Lower leg skin (tissue), 4 donors: Measurements from ENCODE around the gene DUS2. TPM values are rescaled to one million over a fixed set of nuclear protein-coding genes. Genes with fewer than 3 reads are reported as not detected.
"Not testable (repeated sequence)": the region's sequence is repeated elsewhere in the genome, so short reads cannot be mapped to it uniquely, and the experiment has no call there.

Experiments used
- DNase-seq, 2 donors: peaks; one replicate each; pipeline ENCODE4 v3.0.0-alpha.2; 2019; ENCODE audit warnings: low spot score in 2 of 2
- H3K4me3 ChIP-seq: fragments of 200-600 bp; sonication (generic); 2 replicates; pipeline ENCODE4 v1.5.1; 2017; ENCODE audit warnings: mild to moderate bottlenecking, low read depth; ENCODE audit not compliant: poor library complexity, severe bottlenecking
- CTCF ChIP-seq, 3 donors: fragments of 450-650 bp; IDR thresholded peaks; one replicate each; pipeline ENCODE4 v1.5.1; 2016; ENCODE audit warnings: antibody characterized with exemption in 3 of 3, mild to moderate bottlenecking in 3 of 3, moderate library complexity in 2 of 3
- POLR2A ChIP-seq, 2 donors: fragments of 450-650 bp; IDR thresholded peaks; one replicate each; pipeline ENCODE4 v1.6.1; 2016 to 2017; ENCODE audit warnings: antibody characterized with exemption in 2 of 2, mild to moderate bottlenecking in 1 of 2, moderate library complexity in 1 of 2
- WGBS, 2 donors: methylation state at CpG; one replicate each; pipeline ENCODE4 v1.1.5; 2018; 5-methylcytosine and 5-hydroxymethylcytosine counted together
- intact Hi-C: fragments of 100-400 bp; cut with DNase I; formaldehyde crosslinking; loops from one replicate; pipeline ENCODE4 v1.15.0; 2023; ENCODE audit warnings: low total_unique reads
- total RNA-seq, 4 donors: library from RNA; depleted of rRNA; stranded (reverse); fragments of >200 nt; gene quantifications; one replicate each; pipeline ENCODE4 v1.1.0, GENCODE V29; 2016

The DUS2 gene
- total RNA-seq, 4 donors from 2014 or later: 13.7 to 24.0 (median 14.8) TPM

- H3K4me3 ChIP-seq: no peak overlapping the region
- TF ChIP-seq POLR2A (IDR thresholded peaks at IDR 0.05): no peak
- no peak for TF ChIP-seq CTCF (IDR thresholded peaks at IDR 0.05)
- intact Hi-C loops: no loop called here
- WGBS, 2 donors: 84 to 86% methylated on average over 3 to 5 of the region's 5 CpGs
- DNase-seq: no peak
These were observed 90.1 kb downstream of the DUS2 start for GRCh38 chr16:68113059-68113761.

- intact Hi-C loops: no loop called here
- no peak overlapping the region for H3K4me3 ChIP-seq
- 93 to 95% methylated on average over 11 to 12 of the region's 12 CpGs for WGBS, 2 donors
- no peak for TF ChIP-seq CTCF (IDR thresholded peaks at IDR 0.05)
- no peak for TF ChIP-seq POLR2A (IDR thresholded peaks at IDR 0.05)
- no peak for DNase-seq
These were observed 90.7 kb downstream of the DUS2 start for GRCh38 chr16:68113765-68114240.

- DNase-seq, intact Hi-C loops, H3K4me3 ChIP-seq: not testable (repeated sequence)
- WGBS, 2 donors: 89 to 91% methylated on average over 8 of the region's 8 CpGs
These were observed 91.9 kb downstream of the DUS2 start for GRCh38 chr16:68114939-68115338.

GRCh38 chr16:68115851-68116250 is 92.8 kb downstream of the DUS2 start:
- no peak overlapping the region for H3K4me3 ChIP-seq
- intact Hi-C loops: no loop called here
- no peak for DNase-seq
- TF ChIP-seq POLR2A (IDR thresholded peaks at IDR 0.05) (no peak), CTCF (IDR thresholded peaks at IDR 0.05) (no peak)
- 52 to 73% methylated on average over 2 of the region's 2 CpGs for WGBS, 2 donors

- intact Hi-C loops: no loop called here
- DNase-seq: no peak
These were observed 93.3 kb downstream of the DUS2 start for GRCh38 chr16:68116256-68116867.

More at GRCh38 chr16:68116256-68116867, 93.3 kb downstream of the DUS2 start:
- 65 to 70% methylated on average over 2 of the region's 2 CpGs for WGBS, 2 donors
- H3K4me3 ChIP-seq: no peak overlapping the region
- TF ChIP-seq POLR2A (IDR thresholded peaks at IDR 0.05): no peak
- TF ChIP-seq CTCF (IDR thresholded peaks at IDR 0.05): no peak
